ENCODE data around the gene PRDM5.

GRCh38 chr4:120709991-120710390 is 212.5 kb downstream of the PRDM5 start:
- no peak for TF ChIP-seq EZH2 (IDR thresholded peaks at IDR 0.05; ENCODE audit: borderline replicate concordance, low read depth, low read length, poor library complexity, severe bottlenecking)
- TF ChIP-seq, protein P1, sequence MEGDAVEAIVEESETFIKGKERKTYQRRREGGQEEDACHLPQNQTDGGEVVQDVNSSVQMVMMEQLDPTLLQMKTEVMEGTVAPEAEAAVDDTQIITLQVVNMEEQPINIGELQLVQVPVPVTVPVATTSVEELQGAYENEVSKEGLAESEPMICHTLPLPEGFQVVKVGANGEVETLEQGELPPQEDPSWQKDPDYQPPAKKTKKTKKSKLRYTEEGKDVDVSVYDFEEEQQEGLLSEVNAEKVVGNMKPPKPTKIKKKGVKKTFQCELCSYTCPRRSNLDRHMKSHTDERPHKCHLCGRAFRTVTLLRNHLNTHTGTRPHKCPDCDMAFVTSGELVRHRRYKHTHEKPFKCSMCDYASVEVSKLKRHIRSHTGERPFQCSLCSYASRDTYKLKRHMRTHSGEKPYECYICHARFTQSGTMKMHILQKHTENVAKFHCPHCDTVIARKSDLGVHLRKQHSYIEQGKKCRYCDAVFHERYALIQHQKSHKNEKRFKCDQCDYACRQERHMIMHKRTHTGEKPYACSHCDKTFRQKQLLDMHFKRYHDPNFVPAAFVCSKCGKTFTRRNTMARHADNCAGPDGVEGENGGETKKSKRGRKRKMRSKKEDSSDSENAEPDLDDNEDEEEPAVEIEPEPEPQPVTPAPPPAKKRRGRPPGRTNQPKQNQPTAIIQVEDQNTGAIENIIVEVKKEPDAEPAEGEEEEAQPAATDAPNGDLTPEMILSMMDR (conservative IDR thresholded peaks at IDR 0.05; ENCODE audit: low read depth, low read length), result no peak

All from A673 (cell line).